H1 (cell line): ENCODE results near the gene ATXN7. TPM values are rescaled to one million over a fixed set of nuclear protein-coding genes. Genes with fewer than 3 reads are reported as not detected.

Experiments used
- ASH2L ChIP-seq: fragments of 200-600, 300-600 bp; sonication (generic); IDR thresholded peaks from one replicate; pipeline ENCODE4 v1.7.1; 2017; ENCODE audit warnings: low read length
- CEBPB ChIP-seq: IDR thresholded peaks from 2 replicates; pipeline ENCODE4 v1.6.1; 2012; ENCODE audit warnings: low read depth, low read length
- CHD7 ChIP-seq: fragments of 300-600 bp; sonication (generic); IDR thresholded peaks from 2 replicates; pipeline ENCODE4 v1.7.1; 2012; ENCODE audit warnings: low read length, moderate library complexity, mild to moderate bottlenecking, inconsistent platforms; ENCODE audit not compliant: insufficient replicate concordance
- KDM5A ChIP-seq: fragments of 200-600 bp; IDR thresholded peaks from 2 replicates; pipeline ENCODE4 v1.7.1; 2012; ENCODE audit warnings: mild to moderate bottlenecking, low read length, inconsistent platforms, mixed read lengths
- NANOG ChIP-seq: IDR thresholded peaks from 2 replicates; pipeline ENCODE4 v1.6.1; 2011; ENCODE audit warnings: low read length, low read depth, mild to moderate bottlenecking, inconsistent platforms; ENCODE audit not compliant: insufficient read depth, poor library complexity, severe bottlenecking
- POLR2A ChIP-seq, 2 experiments: IDR thresholded peaks; 1 replicate in 1 of 2; 2 replicates in 1 of 2; pipeline ENCODE4 v1.6.1; 2011; ENCODE audit warnings: low read depth in 2 of 2, low read length in 2 of 2, mild to moderate bottlenecking in 2 of 2; ENCODE audit errors: control extremely low read depth in 1 of 2
- POLR2AphosphoS5 ChIP-seq: IDR thresholded peaks from 2 replicates; pipeline ENCODE4 v1.6.1; 2011; ENCODE audit warnings: low read depth, low read length
- RBBP5 ChIP-seq: IDR thresholded peaks from 2 replicates; pipeline ENCODE4 v1.7.1; 2012; ENCODE audit warnings: low read depth, mild to moderate bottlenecking, inconsistent platforms, low read length, moderate library complexity, borderline replicate concordance
- SIX5 ChIP-seq: IDR thresholded peaks from 2 replicates; pipeline ENCODE4 v1.6.1; 2011; ENCODE audit warnings: mild to moderate bottlenecking, low read depth, low read length
- polyA plus RNA-seq, 7 experiments: library from polyadenylated mRNA; depleted of rRNA in 3 of 7; stranded (reverse) in 5 of 7; unstranded in 2 of 7; fragments of >200 nt in 5 of 7; fragments of 200-250 nt in 2 of 7; gene quantifications; 1 replicate in 5 of 7; 2 replicates in 1 of 7; 4 replicates in 1 of 7; pipeline versions ENCODE4 v1.2.1 to v1.2.3, GENCODE V29; 2011 to 2013; ENCODE audit warnings: missing spikeins in 2 of 7, mixed read lengths in 2 of 7
- total RNA-seq: library from RNA; stranded (reverse); fragmentation: NEBNext Ultra II Directional; extraction: Animal tissue kit (Norgen Biotek cat#: 25700); gene quantifications from 2 replicates; pipeline ENCODE4 v1.2.1, GENCODE V29; 2021
- TF ChIP-seq, protein P1 (sequence below): IDR thresholded peaks from 2 replicates; pipeline ENCODE4 v1.6.1; 2012; ENCODE audit warnings: inconsistent platforms

Gene ATXN7
- total and polyA plus RNA-seq, 2 of the 8 experiments (the other 6 are each of a cell fraction or from before 2014, with no cell fraction given), result 15.5 to 16.8 TPM

DNA sequence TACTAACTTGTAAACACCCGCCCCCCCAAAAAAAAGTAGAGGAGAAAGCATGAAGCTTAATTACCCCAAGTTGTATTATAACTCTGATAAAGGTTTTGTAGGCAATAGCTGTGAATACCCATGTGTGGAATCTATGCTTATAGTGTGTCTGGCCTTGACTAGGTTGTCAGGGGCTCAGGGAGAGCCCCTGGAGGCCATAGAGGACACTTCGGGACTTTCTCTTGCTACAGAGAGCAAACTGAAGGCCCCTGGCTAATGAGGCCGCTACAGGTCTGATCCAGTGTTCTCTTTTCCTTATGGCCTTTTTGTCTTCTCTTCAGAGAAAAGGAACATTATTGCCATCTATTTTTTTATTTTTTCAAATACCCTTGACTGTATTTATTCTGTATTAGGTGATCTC is 67.6 kb downstream of the ATXN7 start (continued):
- TF ChIP-seq CHD7, result no peak
- TF ChIP-seq, protein P1, sequence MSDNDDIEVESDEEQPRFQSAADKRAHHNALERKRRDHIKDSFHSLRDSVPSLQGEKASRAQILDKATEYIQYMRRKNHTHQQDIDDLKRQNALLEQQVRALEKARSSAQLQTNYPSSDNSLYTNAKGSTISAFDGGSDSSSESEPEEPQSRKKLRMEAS, result no peak
- no peak for TF ChIP-seq ASH2L
- no peak for TF ChIP-seq POLR2A (IDR thresholded peaks at IDR 0.05; ENCODE audit: control extremely low read depth in 1 of 2, low read depth in 2 of 2, low read length in 2 of 2)
- TF ChIP-seq KDM5A, result no peak
- no peak for TF ChIP-seq NANOG
- no peak for TF ChIP-seq POLR2AphosphoS5
- no peak for TF ChIP-seq CEBPB
- TF ChIP-seq RBBP5, result no peak
- no peak for TF ChIP-seq SIX5
